NCI-H187 treated with DMSO at 0.1 percent for 48 hours (cell line): ENCODE results near the gene RPTOR.

ENCODE experiments used
- DNase-seq: peaks from one replicate; lab custom pipeline; 2025; lab: John Stamatoyannopoulos, UW

The RPTOR gene

DNA sequence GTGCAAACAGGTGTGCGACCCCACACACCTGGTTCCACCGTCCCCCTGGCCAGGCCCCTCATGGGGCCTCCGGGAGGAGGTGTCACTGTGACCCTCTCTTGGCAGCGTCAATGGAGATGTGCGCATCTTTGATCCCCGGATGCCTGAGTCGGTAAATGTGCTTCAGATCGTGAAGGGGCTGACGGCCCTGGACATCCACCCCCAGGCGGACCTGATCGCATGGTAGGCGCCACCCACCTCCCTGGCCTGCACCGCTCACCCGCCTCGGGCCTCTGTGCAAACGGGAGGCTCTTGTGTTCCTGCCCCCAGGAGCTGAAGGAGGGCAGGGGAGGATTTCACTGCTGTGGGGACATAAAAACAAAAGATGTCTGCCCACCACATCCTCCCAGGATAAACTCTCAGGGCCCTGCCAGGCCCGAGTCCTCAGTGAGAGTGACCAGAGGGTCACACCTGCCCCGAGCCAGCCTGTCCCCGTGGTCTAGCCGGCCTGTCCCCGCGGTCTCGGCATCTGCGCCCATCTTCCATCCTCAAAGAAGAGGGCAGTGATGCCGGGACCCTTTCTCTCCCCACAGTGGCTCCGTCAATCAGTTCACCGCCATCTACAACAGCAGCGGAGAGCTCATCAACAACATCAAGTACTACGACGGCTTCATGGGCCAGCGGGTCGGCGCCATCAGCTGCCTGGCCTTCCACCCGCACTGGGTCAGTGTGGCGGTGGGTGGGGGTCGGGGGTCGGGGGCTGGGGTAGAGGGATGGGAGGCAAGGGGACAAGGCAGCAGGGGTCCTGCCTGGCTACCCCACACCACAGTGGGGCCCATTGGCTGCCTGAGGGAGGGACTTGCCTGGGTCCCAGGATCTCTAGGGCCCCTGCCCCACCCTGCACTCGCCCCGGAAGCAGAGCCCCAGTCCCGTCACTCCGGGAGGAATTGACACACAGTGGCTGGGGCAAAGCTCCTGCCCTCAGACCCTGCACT is 418.0 kb downstream of the RPTOR start:
- DNase-seq: no peak

DNA sequence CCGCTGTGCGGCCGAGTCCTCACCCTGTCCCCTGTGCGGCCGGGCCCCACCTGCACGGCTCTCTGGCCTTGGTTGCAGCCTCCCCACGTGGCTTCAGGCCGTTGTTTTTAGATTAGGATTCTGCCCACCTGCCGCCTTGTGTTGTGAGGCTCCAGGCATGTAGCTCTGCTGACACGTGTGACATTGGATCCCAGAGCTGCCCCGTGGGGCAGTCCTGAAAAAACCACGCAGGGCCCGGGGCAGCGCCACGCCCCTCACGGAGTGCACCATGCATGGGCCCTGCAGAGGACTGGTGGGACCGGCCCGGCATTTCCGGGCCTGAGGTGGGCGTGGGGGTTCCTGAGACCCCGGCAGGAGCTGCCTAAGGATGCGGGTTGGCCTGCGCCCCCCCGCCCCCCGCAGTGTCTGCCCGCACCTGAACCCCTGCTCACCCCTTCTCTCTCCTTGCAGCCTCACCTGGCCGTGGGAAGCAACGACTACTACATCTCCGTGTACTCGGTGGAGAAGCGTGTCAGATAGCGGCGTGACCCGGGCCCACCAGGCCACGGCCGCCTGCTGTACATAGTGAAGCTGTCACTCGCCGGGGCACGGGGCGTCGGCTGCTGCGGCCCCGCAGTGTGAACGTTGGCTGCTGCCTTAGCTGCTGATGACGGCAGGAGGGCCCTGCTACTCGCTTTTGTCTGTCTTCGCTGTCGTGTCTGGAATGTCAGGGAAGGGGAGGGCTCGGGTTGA is 419.3 kb downstream of the RPTOR start:
- no peak for DNase-seq

DNA sequence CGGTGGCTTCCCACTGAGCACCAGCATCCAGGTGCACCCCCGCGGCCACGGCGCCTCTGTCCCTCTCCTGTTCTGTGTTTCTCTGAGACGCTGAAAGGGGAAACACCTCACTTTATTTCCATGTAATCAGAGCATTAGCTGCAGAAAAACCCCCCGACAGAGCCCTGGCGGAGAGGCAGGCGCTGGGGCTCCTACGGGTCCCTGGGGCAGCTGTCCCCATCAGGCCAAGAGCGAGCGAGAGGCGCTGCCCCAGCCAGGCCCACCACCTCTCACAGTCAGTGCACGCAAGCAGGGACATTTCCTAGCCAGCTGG is 419.9 kb downstream of the RPTOR start:
- no peak for DNase-seq

DNA sequence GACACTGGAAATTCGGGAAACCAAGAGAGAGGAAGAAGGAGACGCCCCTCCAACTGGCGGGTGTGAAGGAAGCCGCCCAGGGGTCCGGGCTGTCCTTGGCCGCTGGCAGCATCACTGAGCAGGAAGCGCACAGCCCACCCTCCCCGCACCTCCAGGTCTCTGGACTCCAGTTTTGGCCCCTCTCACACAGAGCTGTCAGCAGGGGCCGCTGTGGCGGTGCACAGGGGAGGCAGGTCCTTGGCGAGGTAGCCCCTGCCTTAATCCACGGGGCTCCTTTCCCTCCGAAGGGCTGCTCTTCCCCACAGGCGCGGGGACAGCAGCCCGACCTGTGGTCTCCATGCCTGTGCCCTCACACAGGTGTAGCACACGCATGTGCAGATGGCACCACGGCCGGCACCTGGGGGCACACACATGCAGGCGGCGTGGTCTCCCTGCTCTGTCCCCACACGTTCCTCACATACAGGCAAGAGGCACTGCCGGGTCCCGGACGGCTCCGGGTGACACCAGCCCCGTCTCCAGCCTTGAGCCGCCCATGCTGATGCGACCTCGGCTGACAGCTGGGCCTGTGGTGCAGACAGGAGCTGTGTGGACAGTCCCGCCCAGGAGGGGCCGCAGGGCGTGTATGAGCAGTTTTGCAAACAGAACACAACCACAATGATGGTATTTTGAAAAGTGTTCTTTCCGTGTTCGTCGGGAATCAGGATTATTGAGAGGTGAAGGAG is 420.4 kb downstream of the RPTOR start:
- DNase-seq: no peak

DNA sequence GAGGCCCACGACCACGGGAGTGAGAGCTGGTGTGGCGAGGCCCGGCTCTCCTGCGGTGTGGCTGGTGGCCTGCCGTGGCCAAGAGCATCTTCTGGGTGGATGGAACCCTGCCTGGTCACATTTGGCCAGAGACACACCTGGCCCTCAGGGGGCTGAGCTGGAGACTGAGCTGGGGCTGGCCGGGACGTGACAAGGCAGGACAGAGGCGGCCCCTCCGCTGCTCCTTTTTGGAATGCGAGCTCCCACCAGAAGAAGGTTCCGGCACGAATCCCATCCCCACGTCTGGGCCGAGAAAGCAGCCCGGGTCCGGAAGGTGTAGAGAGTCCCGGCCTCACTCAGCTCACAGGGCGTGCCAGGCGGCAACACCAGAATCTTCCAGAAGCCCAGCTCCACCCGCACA is 421.0 kb downstream of the RPTOR start:
- no peak for DNase-seq

DNA sequence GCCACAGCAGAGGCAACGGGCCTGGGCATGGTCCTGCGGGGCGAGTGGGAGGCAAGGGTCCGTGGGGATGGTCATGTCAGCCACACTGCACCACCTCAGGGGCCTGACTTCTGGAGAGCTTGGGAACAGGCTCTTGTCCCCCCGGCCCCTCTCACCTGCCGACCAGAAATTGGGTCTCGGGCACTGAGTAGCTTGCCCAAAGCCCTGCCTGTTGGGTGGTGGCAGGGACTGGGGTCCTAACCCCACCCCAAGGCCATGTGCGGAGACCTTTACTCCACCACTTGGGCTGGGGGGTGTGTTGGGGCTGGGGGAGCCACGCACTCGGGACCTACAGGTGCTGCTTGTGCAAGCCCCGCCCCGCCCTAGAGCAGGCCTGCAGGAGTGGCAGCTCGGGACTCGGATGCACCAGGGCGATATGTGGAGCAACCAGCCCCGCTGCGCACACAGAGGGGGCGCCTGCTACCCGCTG is 422.8 kb downstream of the RPTOR start:
- no peak for DNase-seq

DNA sequence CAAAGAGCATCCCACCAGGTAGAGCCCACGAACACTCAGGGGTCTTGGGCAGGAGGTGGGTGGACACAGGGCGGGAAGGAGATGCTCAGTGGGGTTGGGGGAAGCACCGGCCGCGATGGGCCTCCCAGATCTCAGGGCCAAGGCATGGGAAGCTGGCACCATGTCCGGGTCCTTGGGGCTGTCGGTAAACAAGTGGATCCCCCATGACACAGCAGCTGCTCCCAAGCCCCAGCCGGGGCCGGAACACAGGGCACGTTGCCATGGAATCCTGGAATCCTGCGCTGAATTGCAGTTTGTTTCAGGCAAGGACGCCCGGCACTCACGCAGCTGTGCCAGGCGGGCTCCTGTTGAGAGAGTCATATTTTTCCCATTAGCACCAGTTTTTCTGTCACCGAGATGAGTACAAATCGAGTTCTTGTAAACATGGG is 424.0 kb downstream of the RPTOR start:
- no peak for DNase-seq

DNA sequence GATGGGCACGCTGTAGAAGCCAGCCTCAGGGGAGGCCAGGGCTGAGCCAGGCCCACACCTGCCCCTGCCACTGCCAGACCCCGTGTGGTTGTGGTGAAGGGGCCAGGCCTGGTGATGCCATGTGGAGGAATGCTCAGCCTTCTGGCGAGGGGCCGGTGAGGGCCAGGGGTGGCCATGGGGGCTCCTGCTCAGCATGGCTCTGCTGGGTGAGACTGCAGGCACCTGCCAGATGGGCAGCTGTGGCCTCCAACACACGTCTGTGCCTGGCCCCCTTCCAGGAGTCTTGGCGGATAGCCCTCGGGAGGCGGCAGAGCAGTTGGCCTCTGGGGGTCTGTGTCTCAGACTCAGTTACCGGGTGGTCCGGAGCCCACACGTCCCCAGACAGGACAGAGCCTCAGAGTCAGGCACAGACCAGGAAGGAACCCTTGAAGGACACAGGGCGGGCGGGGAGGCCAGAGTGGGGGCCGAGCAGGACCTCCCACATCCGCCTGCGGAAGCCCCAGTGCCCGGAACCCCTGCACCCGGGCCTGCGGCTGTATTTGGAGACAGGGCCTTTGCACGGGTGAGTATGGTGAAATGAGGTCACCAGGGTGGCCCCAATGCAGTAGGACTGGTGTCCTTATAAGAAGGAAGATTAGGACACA is 424.5 kb downstream of the RPTOR start:
- DNase-seq: no peak

DNA sequence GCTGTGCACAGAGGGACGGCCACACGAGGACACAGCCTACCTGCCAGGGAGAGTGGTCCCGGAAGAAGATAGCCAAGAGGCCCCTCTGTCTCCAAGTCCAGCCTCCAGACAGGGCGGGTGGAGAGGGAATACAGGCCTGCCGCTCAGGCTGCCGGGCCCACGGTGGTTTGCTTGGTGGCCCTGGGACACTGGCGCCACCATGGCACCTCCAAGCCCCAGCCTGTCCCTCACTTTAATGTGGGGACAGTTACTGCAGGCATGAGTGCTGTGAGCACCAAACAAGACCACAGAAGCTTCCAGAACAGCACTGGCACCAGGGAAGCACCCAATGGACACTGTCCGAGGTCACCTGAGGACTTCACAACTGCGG is 425.0 kb downstream of the RPTOR start:
- no peak for DNase-seq

DNA sequence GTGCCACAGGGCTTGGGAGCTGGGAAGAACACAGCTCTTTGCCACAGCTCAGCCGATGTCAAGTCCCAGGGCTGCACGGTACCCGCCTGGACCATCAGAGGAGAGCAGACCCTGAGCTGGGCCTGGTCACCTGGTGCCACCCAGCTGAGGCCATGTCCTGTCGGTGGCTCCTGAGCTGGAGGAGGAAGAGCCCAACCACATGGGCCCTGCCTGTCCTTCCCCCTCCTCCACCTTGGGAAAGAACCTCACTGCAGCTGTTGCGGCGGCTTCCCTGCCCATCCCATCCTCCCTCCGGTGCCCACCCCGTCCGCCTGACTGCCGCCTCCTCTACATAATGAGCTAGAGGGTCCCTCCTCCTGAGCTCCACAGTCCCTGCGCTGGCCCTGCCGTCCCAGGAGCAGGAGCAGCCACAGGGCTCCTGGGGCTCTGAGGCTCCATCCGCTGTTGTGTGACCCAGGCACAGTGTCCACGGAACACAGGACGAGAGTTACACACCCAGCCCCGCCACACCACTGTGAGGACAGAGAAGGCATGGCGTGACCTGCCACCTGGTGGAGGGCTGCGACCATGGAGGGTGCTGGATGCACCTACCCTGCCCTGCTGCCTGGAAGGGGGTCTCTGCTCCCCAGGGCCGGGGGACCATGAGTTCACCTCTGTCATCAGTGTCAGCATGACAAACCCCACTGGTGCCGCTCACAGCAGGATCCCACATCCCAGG is 425.6 kb downstream of the RPTOR start:
- DNase-seq: no peak

DNA sequence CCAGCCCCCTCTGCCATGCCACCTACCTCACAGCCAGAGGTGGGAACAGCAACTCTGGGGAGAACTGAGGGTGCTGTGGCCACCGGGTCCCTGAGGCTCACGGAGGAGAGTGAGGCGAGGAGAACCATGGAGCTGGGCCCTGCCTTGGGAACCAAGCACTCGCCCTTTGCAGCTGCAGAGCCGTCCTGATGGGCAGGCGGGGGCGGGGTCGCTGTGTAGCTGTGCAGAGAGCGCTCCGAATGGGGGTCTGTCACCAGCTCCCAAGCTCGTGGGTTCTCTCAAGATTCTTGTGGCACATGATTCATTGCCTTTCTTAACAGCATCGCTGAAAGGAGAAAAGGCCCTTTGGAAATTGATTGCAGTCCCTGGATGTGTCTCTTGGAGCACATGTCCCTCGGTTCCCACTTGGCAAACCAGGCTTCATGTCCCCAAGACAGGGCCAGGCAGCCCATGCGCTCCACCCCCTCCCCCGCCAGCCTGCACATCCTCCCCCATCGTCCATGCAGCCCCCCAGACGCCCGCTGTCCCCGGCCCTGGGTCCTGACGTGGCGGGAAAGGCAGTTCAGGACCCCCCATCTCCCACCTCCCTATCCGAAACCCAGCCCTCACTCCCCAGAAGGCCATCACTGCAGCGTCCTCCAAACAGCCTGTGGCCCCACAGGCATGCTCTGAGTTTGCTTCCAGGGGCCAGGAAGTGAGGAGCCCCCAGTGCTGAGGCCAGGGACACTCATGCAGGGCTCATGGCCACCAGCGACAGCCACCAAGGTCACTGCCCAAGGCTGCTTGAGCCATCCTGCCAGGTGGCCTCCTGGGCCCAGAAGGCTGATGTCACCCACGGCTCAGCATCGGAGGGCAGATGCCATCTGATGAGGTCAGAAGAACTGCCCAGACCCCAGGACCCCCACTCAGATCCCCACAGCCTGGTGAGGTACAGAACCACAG is 426.4 kb downstream of the RPTOR start:
- DNase-seq: no peak

DNA sequence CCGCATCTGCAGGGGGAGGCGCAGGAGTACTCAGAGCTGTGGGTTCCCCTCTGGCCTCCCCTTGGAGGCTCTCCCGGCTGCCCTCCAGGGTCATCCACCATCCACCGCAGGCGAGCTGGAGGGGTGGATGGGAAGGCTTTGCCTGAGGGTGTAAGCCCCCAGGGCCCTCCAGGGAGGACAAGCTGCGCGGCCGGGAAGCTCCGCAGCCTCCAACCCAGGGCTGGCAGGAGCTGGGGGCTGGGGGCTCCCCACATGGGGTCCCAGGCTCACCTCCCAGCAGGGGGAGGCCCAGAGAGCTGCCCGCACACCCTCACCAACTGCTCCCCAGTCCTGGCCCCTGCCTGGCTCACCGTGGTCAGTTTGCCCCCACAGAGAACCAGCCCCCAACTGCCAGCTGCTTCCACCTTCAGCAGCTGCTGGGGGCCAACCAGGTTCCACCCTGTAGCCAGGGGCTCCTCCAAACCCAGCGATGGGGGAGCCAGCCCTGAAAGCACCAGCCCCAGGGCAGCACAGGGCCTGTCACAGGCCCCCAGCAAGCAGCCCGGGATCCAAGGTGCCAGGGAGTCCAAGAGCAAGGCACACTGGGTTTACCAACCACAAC is 427.2 kb downstream of the RPTOR start:
- DNase-seq: no peak

DNA sequence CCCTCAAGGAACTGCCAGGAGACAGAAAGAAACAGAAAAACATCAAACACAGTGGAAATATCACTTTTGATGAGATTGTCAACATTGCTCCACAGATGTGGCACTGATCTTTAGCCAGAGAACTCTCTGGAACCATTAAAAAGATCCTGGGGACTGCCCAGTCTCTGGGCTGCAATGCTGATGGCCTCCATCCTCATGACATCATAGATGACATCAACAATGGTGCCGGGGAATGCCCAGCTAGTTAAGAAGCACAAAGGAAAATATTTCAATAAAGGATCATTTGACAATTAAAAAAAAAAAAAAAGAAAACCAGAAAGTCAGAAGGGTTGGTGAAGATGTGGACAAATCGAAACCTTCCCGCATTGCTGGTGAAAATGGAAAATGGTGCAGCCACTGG is 432.1 kb downstream of the RPTOR start:
- no peak for DNase-seq

DNA sequence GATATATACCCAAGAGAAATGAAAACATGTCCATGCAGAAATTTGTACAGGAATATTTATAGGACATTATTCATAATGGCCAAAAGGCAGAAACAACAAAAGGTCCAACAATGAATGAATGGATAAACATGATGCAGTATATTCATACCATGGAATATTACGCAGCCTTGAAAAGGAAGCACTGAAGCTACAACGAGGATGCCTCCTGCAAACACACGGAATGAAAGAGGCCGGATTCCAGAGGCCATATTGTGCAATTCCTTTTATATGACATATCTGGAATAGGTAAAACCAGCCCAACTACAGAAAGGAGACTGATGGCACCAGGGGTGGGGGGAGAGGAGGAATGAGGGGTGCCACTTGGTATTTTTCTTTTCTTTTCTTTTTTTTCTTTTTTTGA is 432.5 kb downstream of the RPTOR start:
- DNase-seq: no peak

DNA sequence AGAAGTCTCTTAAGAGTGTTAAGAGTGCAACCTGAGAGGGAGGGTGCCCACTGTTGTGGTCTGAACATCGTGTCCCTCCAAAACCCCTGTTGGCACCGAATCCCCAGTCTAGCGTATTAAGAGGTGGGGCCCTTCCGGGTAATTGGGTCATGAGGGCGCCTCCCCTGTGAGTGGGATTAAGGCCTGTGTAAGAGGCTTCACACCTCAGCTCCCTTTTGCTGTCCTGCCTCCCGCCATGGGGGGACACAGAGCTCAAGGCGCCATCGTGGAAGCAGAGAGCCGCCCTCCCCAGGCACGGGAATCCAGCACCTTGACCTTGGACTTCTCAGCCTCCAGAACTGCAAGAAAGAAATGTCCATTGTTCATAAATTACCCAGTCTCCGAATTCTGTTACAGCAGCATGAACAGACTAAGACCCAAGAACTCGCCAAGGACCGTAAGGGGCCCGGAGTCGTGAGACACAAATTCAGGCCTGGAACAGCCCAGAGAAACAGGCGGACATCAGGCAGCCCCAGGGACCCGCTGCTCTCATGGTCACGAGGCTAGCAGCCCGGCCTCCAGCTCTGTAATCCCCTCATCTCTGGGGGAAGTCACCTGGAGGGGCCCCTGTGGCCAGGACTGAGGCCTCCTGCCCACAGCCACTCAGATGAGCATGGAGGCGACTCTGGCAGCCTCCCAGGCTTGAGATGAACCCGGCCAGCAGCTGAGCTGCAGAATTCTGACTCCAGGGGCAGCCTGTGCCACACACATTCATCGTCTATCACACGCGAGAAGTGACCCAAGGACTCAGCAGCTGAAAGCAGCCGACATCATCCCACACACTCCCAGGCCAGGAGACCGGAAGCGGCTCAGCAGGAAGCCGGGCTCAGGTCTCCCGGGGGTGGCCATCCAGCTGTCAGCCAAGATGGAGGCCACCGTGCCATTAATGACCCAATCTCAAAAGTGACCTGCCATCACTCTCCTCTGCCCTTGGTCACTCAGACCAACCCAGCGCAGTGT is 434.2 kb downstream of the RPTOR start:
- no peak for DNase-seq

DNA sequence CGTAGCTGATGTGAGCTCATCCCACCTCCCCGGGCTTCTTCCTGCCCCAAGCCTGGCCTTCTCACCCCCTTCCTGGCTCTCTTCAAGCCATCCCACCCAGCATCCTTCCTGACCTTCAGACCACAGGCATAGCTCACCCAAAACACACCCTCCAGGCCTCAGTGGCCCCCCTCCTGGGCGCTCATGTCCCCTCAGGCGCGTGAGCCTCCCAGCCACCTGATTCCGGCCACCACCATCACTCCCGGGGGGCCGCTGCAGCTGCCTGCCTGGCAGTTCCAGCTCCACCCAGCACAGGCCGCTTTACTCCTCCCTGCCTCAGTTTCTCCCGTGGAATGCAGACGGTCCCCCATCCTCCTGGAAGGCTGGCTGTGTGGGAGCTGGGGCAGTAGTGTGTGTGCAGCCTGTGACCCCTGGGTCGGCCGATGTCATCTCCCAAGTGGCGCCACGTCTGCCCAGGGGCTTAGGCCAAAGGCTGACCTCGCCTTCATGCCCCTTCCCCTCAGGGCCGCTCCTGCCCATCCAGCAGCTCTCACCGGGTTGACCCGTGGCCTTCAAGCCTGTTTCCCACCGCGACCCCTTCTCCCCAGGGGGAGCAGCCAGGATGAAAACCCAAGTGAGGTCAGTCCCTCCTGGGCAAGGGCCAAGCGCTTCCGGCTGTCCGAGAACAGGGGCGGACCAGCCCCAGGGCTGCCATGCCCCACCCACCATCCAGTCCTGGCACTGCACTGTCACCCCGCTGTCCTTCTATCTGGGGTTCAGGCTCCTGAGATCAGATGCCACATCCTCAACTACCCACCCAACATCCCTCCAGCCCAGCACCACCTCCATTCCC is 435.1 kb downstream of the RPTOR start:
- no peak for DNase-seq

DNA sequence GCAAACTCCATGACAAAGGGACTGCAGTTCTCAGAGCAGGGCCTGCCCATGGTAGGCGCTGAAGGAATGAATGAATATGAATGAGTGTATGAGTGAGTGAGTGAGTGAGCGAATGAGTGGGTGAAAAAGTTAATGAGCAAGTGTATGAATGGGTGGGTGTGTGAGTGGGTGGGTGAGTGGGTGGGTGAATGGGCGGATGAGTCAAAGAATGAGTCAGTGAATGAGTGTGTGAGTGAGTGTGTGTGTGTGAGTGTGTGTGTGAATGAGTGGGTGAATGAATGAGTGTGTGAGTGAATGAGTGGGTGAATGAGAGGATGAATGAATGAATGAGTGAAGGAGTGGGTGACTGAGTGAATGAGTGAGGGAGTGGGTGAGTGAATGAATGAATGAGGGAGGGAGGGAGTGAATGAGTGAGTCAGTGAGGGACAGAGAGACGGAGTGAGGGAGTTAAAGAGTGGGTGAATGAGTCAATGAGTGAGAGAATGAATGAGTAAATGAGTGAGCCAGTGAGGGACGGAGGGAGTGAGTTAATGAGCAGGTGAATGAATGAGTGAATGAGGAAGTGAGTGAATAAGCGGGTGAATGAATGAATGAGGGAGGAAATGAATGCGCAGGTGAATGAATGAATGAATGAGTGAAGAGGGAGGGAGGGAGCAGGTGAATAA is 435.9 kb downstream of the RPTOR start:
- DNase-seq: no peak
